GM23248 (cell line): ENCODE results near the gene C13orf42.

ENCODE experiments used
- EZH2 ChIP-seq: fragments of 200-600 bp; sonication (generic); IDR thresholded peaks from 2 replicates; pipeline ENCODE4 v1.6.1; 2018; ENCODE audit warnings: antibody characterized with exemption, mild to moderate bottlenecking; ENCODE audit not compliant: insufficient read depth, poor library complexity, severe bottlenecking
- EZH2phosphoT487 ChIP-seq: fragments of 200-600 bp; sonication (generic); IDR thresholded peaks from 2 replicates; pipeline ENCODE4 v1.6.1; 2018; ENCODE audit warnings: antibody characterized with exemption, moderate library complexity, mild to moderate bottlenecking, low read depth; ENCODE audit not compliant: insufficient read depth

GRCh38 chr13:51048616-51049015 lies 62.5 kb downstream of the C13orf42 start:
- no peak for TF ChIP-seq EZH2
- no peak for TF ChIP-seq EZH2phosphoT487
